Stimulated activated naive CD8-positive, alpha-beta T cell treated with anti-CD3 and anti-CD28 coated beads, Interleukin-15, amount 100 ng/mL, for 72 hours (primary cell): ENCODE results near the gene LHX4.
A peak's percentile ranks its signal among the peaks of the same experiment; 100 is the strongest.
"Not testable (repeated sequence)": the region's sequence is repeated elsewhere in the genome, so short reads cannot be mapped to it uniquely, and the experiment has no call there.

ENCODE experiments used
- ATAC-seq: fragments of 150-1000 bp; cut with Tn5 transposase; 2 replicates; pipeline ENCODE4 v1.10.0; 2021; ENCODE audit warnings: mild to moderate bottlenecking, moderate library complexity
- DNase-seq, 2 donors: peaks; one replicate each; pipeline ENCODE4 v3.0.0; 2021 to 2022
- H3K27ac Mint-ChIP-seq, 2 donors: one replicate each; pipeline ENCODE4 v1.8.0; 2022; ENCODE audit warnings: mild to moderate bottlenecking in 2 of 2, mixed read lengths in 2 of 2, moderate library complexity in 2 of 2
- H3K27me3 Mint-ChIP-seq: one replicate; pipeline ENCODE4 v1.8.0; 2022; ENCODE audit warnings: mixed read lengths
- H3K4me1 Mint-ChIP-seq: one replicate; pipeline ENCODE4 v1.8.0; 2022; ENCODE audit warnings: mild to moderate bottlenecking, mixed read lengths
- H3K4me3 Mint-ChIP-seq, 2 donors: one replicate each; pipeline ENCODE4 v1.8.0; 2022; ENCODE audit warnings: mild to moderate bottlenecking in 2 of 2, mixed read lengths in 2 of 2, moderate library complexity in 1 of 2
- H3K9me3 Mint-ChIP-seq, 2 donors: one replicate each; pipeline ENCODE4 v1.8.0; 2022; ENCODE audit warnings: mixed read lengths in 2 of 2

Gene LHX4

GRCh38 chr1:180193141-180194047, 36.7 kb upstream of the LHX4 start:
- H3K27ac Mint-ChIP-seq: no peak overlapping the region
- H3K27me3 Mint-ChIP-seq: no peaks in the 10 kb centered on the region
- H3K9me3 Mint-ChIP-seq: no peaks in the 10 kb centered on the region
- DNase-seq (no peak), ATAC-seq (no peak)
- H3K4me1 Mint-ChIP-seq: peaks cover 9% of the 10 kb centered on the region
- H3K4me3 Mint-ChIP-seq: no peak overlapping the region

- Mint-ChIP-seq H3K4me1 (peaks cover 9% of the 10 kb centered on the region), H3K9me3 (no peaks in the 10 kb centered on the region), H3K27me3 (no peaks in the 10 kb centered on the region), H3K4me3 (no peak overlapping the region), H3K27ac (no peak overlapping the region)
- DNase-seq (no peak), ATAC-seq (no peak)
These were observed 36.0 kb upstream of the LHX4 start for GRCh38 chr1:180194048-180194425.

- H3K4me3 Mint-ChIP-seq: no peak overlapping the region
- no peak for ATAC-seq
- H3K27me3 Mint-ChIP-seq: no peaks in the 10 kb centered on the region
- no peak for DNase-seq
- H3K9me3 Mint-ChIP-seq: no peaks in the 10 kb centered on the region
- H3K4me1 Mint-ChIP-seq: peaks cover 9% of the 10 kb centered on the region
- no peak overlapping the region for H3K27ac Mint-ChIP-seq
These were observed 35.4 kb upstream of the LHX4 start for GRCh38 chr1:180194546-180195207.

GRCh38 chr1:180195401-180195800, 34.7 kb upstream of the LHX4 start:
- Mint-ChIP-seq H3K4me1 (peaks cover 9% of the 10 kb centered on the region), H3K27ac (peak overlapping the region in 1 of 2 donors; percentile 72), H3K9me3 (no peaks in the 10 kb centered on the region), H3K27me3 (no peaks in the 10 kb centered on the region), H3K4me3 (no peak overlapping the region)
- no peak for ATAC-seq
- DNase-seq: no peak

- Mint-ChIP-seq H3K27me3 (no peaks in the 10 kb centered on the region), H3K27ac (no peak overlapping the region), H3K4me3 (no peak overlapping the region), H3K9me3 (no peaks in the 10 kb centered on the region), H3K4me1 (peaks cover 9% of the 10 kb centered on the region)
- DNase-seq (no peak), ATAC-seq (no peak)
These were observed 34.1 kb upstream of the LHX4 start for GRCh38 chr1:180195916-180196315.

GRCh38 chr1:180196436-180197003, 33.5 kb upstream of the LHX4 start:
- H3K4me3 Mint-ChIP-seq: no peak overlapping the region

GRCh38 chr1:180197231-180197630, 32.8 kb upstream of the LHX4 start:
- no peak for DNase-seq
- Mint-ChIP-seq H3K4me1 (peaks cover 4% of the 10 kb centered on the region), H3K27me3 (no peaks in the 10 kb centered on the region), H3K27ac (no peak overlapping the region), H3K4me3 (no peak overlapping the region), H3K9me3 (no peaks in the 10 kb centered on the region)
- no peak for ATAC-seq

More at GRCh38 chr1:180196436-180197003, 33.5 kb upstream of the LHX4 start:
- Mint-ChIP-seq H3K27ac (no peak overlapping the region), H3K27me3 (no peaks in the 10 kb centered on the region), H3K9me3 (no peaks in the 10 kb centered on the region), H3K4me1 (peaks cover 9% of the 10 kb centered on the region)
- ATAC-seq (no peak), DNase-seq (no peak)

- Mint-ChIP-seq H3K4me3 (no peak overlapping the region), H3K4me1 (no peaks in the 10 kb centered on the region), H3K27ac (peak overlapping the region in 1 of 2 donors; percentile 6), H3K9me3 (no peaks in the 10 kb centered on the region), H3K27me3 (no peaks in the 10 kb centered on the region)
- no peak for DNase-seq
- no peak for ATAC-seq
These were observed 31.9 kb upstream of the LHX4 start for GRCh38 chr1:180198196-180198595.

- no peaks in the 10 kb centered on the region for H3K4me1 Mint-ChIP-seq
- H3K9me3 Mint-ChIP-seq: no peaks in the 10 kb centered on the region
- ATAC-seq: no peak
- H3K27ac Mint-ChIP-seq: peak overlapping the region in 1 of 2 donors; percentile 71
- no peak for DNase-seq
- H3K4me3 Mint-ChIP-seq: no peak overlapping the region
- H3K27me3 Mint-ChIP-seq: no peaks in the 10 kb centered on the region
These were observed 31.5 kb upstream of the LHX4 start for GRCh38 chr1:180198611-180199010.

GRCh38 chr1:180199018-180199417, 31.0 kb upstream of the LHX4 start:
- DNase-seq: no peak
- H3K27me3 Mint-ChIP-seq: no peaks in the 10 kb centered on the region
- ATAC-seq: no peak

GRCh38 chr1:180201451-180202200, 28.4 kb upstream of the LHX4 start:
- Mint-ChIP-seq H3K4me1 (no peaks in the 10 kb centered on the region), H3K27ac (peak overlapping the region in 1 of 2 donors; percentile 42), H3K27me3 (no peaks in the 10 kb centered on the region), H3K4me3 (no peak overlapping the region), H3K9me3 (no peaks in the 10 kb centered on the region)
- no peak for ATAC-seq
- DNase-seq: no peak

More at GRCh38 chr1:180199018-180199417, 31.0 kb upstream of the LHX4 start:
- H3K4me3 Mint-ChIP-seq: no peak overlapping the region
- no peaks in the 10 kb centered on the region for H3K4me1 Mint-ChIP-seq
- H3K9me3 Mint-ChIP-seq: no peaks in the 10 kb centered on the region
- H3K27ac Mint-ChIP-seq: no peak overlapping the region

GRCh38 chr1:180202588-180202987, 27.5 kb upstream of the LHX4 start:
- H3K27ac Mint-ChIP-seq: peak overlapping the region in 1 of 2 donors; percentile 82
- H3K27me3 Mint-ChIP-seq, H3K4me3 Mint-ChIP-seq, H3K4me1 Mint-ChIP-seq, H3K9me3 Mint-ChIP-seq, DNase-seq, ATAC-seq: not testable (repeated sequence)

GRCh38 chr1:180204231-180204630, 25.8 kb upstream of the LHX4 start:
- peaks cover 10% of the 10 kb centered on the region for H3K27me3 Mint-ChIP-seq
- no peaks in the 10 kb centered on the region for H3K9me3 Mint-ChIP-seq
- no peaks in the 10 kb centered on the region for H3K4me1 Mint-ChIP-seq
- H3K4me3 Mint-ChIP-seq: no peak overlapping the region
- ATAC-seq (no peak), DNase-seq (no peak)
- H3K27ac Mint-ChIP-seq: no peak overlapping the region

- DNase-seq (no peak), ATAC-seq (no peak)
- H3K4me3 Mint-ChIP-seq: no peak overlapping the region
- peaks cover 19% of the 10 kb centered on the region for H3K27me3 Mint-ChIP-seq
- H3K27ac Mint-ChIP-seq: no peak overlapping the region
- no peaks in the 10 kb centered on the region for H3K9me3 Mint-ChIP-seq
- H3K4me1 Mint-ChIP-seq: no peaks in the 10 kb centered on the region
These were observed 23.5 kb upstream of the LHX4 start for GRCh38 chr1:180206581-180206980.

GRCh38 chr1:180208264-180208663, 21.8 kb upstream of the LHX4 start:
- Mint-ChIP-seq H3K4me3 (no peak overlapping the region), H3K9me3 (no peaks in the 10 kb centered on the region), H3K4me1 (peaks cover 2% of the 10 kb centered on the region), H3K27ac (peak overlapping the region in 1 of 2 donors; percentile 43), H3K27me3 (peaks cover 26% of the 10 kb centered on the region)
- no peak for ATAC-seq
- DNase-seq: no peak
